NCI-H345 (cell line): ENCODE results near the gene FOXN1.
"Not testable (repeated sequence)": the region's sequence is repeated elsewhere in the genome, so short reads cannot be mapped to it uniquely, and the experiment has no call there.

Source experiments
- DNase-seq: peaks from one replicate; lab custom pipeline; 2025; lab: John Stamatoyannopoulos, UW

Gene FOXN1

GRCh38 chr17:28499684-28500357 is 6.3 kb upstream of the FOXN1 start:
- DNase-seq: no peak

- DNase-seq: no peak
These were observed 5.3 kb upstream of the FOXN1 start for GRCh38 chr17:28500712-28501379.

GRCh38 chr17:28501421-28502284 is 4.5 kb upstream of the FOXN1 start:
- no peak for DNase-seq

GRCh38 chr17:28503420-28503819 is 2.7 kb upstream of the FOXN1 start:
- no peak for DNase-seq

- DNase-seq: no peak
These were observed 777 bp downstream of the FOXN1 start for GRCh38 chr17:28506763-28507487.

GRCh38 chr17:28507567-28508203 is 1.5 kb downstream of the FOXN1 start:
- no peak for DNase-seq

GRCh38 chr17:28508211-28508724 is 2.1 kb downstream of the FOXN1 start:
- DNase-seq: no peak

- no peak for DNase-seq
These were observed 3.6 kb downstream of the FOXN1 start for GRCh38 chr17:28509789-28510188.

- DNase-seq: no peak
These were observed 5.8 kb downstream of the FOXN1 start for GRCh38 chr17:28511858-28512461.

GRCh38 chr17:28513476-28513875 is 7.3 kb downstream of the FOXN1 start:
- no peak for DNase-seq

- DNase-seq: no peak
These were observed 8.4 kb downstream of the FOXN1 start for GRCh38 chr17:28514561-28515002.

GRCh38 chr17:28515518-28515917 is 9.4 kb downstream of the FOXN1 start:
- no peak for DNase-seq

GRCh38 chr17:28518132-28518531 is 12.0 kb downstream of the FOXN1 start:
- no peak for DNase-seq

GRCh38 chr17:28518578-28518977 is 12.4 kb downstream of the FOXN1 start:
- DNase-seq: no peak

GRCh38 chr17:28519236-28519635 is 13.1 kb downstream of the FOXN1 start:
- no peak for DNase-seq

GRCh38 chr17:28520687-28521086 is 14.5 kb downstream of the FOXN1 start:
- DNase-seq: no peak

- DNase-seq: no peak
These were observed 15.3 kb downstream of the FOXN1 start for GRCh38 chr17:28521311-28522085.

GRCh38 chr17:28522281-28522680 is 16.1 kb downstream of the FOXN1 start:
- DNase-seq: not testable (repeated sequence)

- no peak for DNase-seq
These were observed 17.0 kb downstream of the FOXN1 start for GRCh38 chr17:28523186-28523585.

- no peak for DNase-seq
These were observed 17.7 kb downstream of the FOXN1 start for GRCh38 chr17:28523876-28524275.
